ENCODE measurements around the gene TRANK1.

GRCh38 chr3:36908647-36909180, 36.1 kb downstream of the TRANK1 start:
- no peak for TF ChIP-seq POLR2A (IDR thresholded peaks at IDR 0.05)
- TF ChIP-seq CTCF (IDR thresholded peaks at IDR 0.05 in 8 of 11, conservative IDR thresholded peaks at IDR 0.05 in 3 of 11), result no peak
